Measurements from ENCODE around the gene PAX3.

- TF ChIP-seq REST (IDR thresholded peaks at IDR 0.05; ENCODE audit: insufficient read depth in 1 of 2, low read depth in 2 of 2, low read length in 2 of 2) (no peak), SIN3A (IDR thresholded peaks at IDR 0.05; ENCODE audit: borderline replicate concordance, insufficient read depth, low read length) (no peak), FOXP2 (optimal IDR thresholded peaks at IDR 0.05; ENCODE audit: borderline replicate concordance, extremely low read depth, extremely low read length, insufficient read depth) (no peak)
Observed at GRCh38 chr2:222302178-222303018, 3.6 kb upstream of the PAX3 start.
